ENCODE data around the gene COPG2. TPM values are rescaled to one million over a fixed set of nuclear protein-coding genes. Genes with fewer than 3 reads are reported as not detected.

Gene COPG2
- total RNA-seq, 1 experiment from 2014 or later = 13.9 TPM

GRCh38 chr7:130683026-130683425, 14.5 kb upstream of the COPG2 start:
- no peaks in the 10 kb centered on the region for H3K4me1 ChIP-seq
- BruUV-seq (replicated peaks) = no TSS peak
- DNase-seq = no peak
- Mint-ChIP-seq H3K27ac (ENCODE audit: unreplicated experiment) (no peak overlapping the region), H3K36me3 (ENCODE audit: insufficient read depth, unreplicated experiment) (no peaks in the 10 kb centered on the region), H3K27me3 (ENCODE audit: insufficient read depth, unreplicated experiment) (peaks cover 10% of the 10 kb centered on the region), H3K9me3 (ENCODE audit: unreplicated experiment) (no peaks in the 10 kb centered on the region), H3K4me3 (ENCODE audit: unreplicated experiment) (no peak overlapping the region), H3K4me1 (ENCODE audit: low read depth, unreplicated experiment) (no peaks in the 10 kb centered on the region)
- no peaks in the 10 kb centered on the region for H3K36me3 ChIP-seq (ENCODE audit: control insufficient read depth, insufficient read depth, low read length)
- POLR2A ChIA-PET = no interaction called here
- TF ChIP-seq, protein P1, sequence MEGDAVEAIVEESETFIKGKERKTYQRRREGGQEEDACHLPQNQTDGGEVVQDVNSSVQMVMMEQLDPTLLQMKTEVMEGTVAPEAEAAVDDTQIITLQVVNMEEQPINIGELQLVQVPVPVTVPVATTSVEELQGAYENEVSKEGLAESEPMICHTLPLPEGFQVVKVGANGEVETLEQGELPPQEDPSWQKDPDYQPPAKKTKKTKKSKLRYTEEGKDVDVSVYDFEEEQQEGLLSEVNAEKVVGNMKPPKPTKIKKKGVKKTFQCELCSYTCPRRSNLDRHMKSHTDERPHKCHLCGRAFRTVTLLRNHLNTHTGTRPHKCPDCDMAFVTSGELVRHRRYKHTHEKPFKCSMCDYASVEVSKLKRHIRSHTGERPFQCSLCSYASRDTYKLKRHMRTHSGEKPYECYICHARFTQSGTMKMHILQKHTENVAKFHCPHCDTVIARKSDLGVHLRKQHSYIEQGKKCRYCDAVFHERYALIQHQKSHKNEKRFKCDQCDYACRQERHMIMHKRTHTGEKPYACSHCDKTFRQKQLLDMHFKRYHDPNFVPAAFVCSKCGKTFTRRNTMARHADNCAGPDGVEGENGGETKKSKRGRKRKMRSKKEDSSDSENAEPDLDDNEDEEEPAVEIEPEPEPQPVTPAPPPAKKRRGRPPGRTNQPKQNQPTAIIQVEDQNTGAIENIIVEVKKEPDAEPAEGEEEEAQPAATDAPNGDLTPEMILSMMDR (IDR thresholded peaks at IDR 0.05; ENCODE audit: insufficient read depth in 1 of 2, low read depth in 1 of 2, low read length in 1 of 2, severe bottlenecking in 1 of 2, unreplicated experiment in 1 of 2) = no peak
- H3K9me3 ChIP-seq = no peaks in the 10 kb centered on the region
- CTCF ChIA-PET = no interaction called here
- no peaks in the 10 kb centered on the region for H3K27me3 ChIP-seq (replicated peaks; ENCODE audit: control insufficient read depth, insufficient read depth, low read length)
- no peak overlapping the region for H3K4me3 ChIP-seq (ENCODE audit: low read depth, low read length)
- intact Hi-C loops (cut with micrococcal nuclease; ENCODE audit: unreplicated experiment) = no loop called here

DNA sequence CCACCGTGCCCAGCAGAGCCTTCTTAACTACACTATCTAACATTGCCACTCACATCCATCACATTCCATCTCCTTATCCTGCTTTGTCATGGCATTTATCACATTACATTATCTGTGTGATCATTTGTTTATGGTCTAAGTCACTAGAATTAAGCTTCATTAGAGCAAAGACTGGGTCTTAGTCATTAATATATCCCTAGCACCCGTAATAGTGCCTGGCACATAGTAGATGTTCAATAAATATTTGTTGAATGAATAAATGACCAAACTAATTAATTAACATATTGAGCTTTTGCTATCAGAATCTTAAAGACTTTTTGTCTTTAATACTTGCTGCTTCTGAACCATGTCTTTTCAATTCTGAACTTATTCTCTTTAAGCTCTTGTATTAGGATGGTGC, 5.9 kb upstream of the COPG2 start:
- no TSS peak for BruUV-seq (replicated peaks)
- Histone ChIP-seq H3K36me3 (ENCODE audit: control insufficient read depth, insufficient read depth, low read length) (no peaks in the 10 kb centered on the region), H3K27me3 (replicated peaks; ENCODE audit: control insufficient read depth, insufficient read depth, low read length) (no peaks in the 10 kb centered on the region), H3K9me3 (no peaks in the 10 kb centered on the region), H3K4me1 (peaks cover 2% of the 10 kb centered on the region; the same call in 1 of the 2 replicates), H3K4me3 (ENCODE audit: low read depth, low read length) (no peak overlapping the region)
- TF ChIP-seq, protein P1 (IDR thresholded peaks at IDR 0.05; ENCODE audit: insufficient read depth in 1 of 2, low read depth in 1 of 2, low read length in 1 of 2, severe bottlenecking in 1 of 2, unreplicated experiment in 1 of 2) = no peak
- H3K27ac Mint-ChIP-seq (ENCODE audit: unreplicated experiment) = no peak overlapping the region
- ChIA-PET POLR2A (no interaction called here), CTCF (no interaction called here)
- H3K36me3 Mint-ChIP-seq (ENCODE audit: insufficient read depth, unreplicated experiment) = no peaks in the 10 kb centered on the region
- intact Hi-C loops (cut with micrococcal nuclease; ENCODE audit: unreplicated experiment) = no loop called here
- no peaks in the 10 kb centered on the region for H3K4me1 Mint-ChIP-seq (ENCODE audit: low read depth, unreplicated experiment)
- H3K27me3 Mint-ChIP-seq (ENCODE audit: insufficient read depth, unreplicated experiment) = peaks cover 8% of the 10 kb centered on the region
- DNase-seq = no peak
- H3K4me3 Mint-ChIP-seq (ENCODE audit: unreplicated experiment) = no peak overlapping the region
- no peaks in the 10 kb centered on the region for H3K9me3 Mint-ChIP-seq (ENCODE audit: unreplicated experiment)

DNA sequence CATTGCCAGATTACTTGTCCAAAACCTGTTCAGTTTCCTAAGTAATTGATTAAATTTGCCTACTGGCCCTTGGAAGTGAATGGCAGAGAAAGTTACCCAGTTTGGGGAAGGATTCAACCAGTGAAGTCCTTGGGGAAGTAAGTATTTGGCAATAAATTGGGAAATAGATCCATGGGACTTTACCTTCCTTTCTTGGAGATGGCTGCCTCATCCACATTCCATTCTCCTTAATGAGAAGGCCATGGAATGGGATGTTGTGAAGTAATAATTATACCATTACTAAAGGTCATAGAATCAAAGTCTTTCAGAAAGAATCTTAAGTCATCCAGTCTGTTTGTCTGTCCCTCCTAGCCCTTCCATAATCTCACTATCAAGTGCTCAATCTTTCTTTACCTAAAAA, 4.5 kb upstream of the COPG2 start:
- H3K27me3 ChIP-seq (replicated peaks; ENCODE audit: control insufficient read depth, insufficient read depth, low read length) = no peaks in the 10 kb centered on the region
- peaks cover 5% of the 10 kb centered on the region; the same call in 1 of the 2 replicates for H3K4me1 ChIP-seq
- no peaks in the 10 kb centered on the region for H3K9me3 ChIP-seq
- POLR2A ChIA-PET = no interaction called here
- H3K36me3 ChIP-seq (ENCODE audit: control insufficient read depth, insufficient read depth, low read length) = no peaks in the 10 kb centered on the region
- Mint-ChIP-seq H3K36me3 (ENCODE audit: insufficient read depth, unreplicated experiment) (no peaks in the 10 kb centered on the region), H3K9me3 (ENCODE audit: unreplicated experiment) (no peaks in the 10 kb centered on the region), H3K27me3 (ENCODE audit: insufficient read depth, unreplicated experiment) (peaks cover 8% of the 10 kb centered on the region), H3K27ac (ENCODE audit: unreplicated experiment) (no peak overlapping the region), H3K4me3 (ENCODE audit: unreplicated experiment) (no peak overlapping the region), H3K4me1 (ENCODE audit: low read depth, unreplicated experiment) (no peaks in the 10 kb centered on the region)
- BruUV-seq (replicated peaks) = no TSS peak
- TF ChIP-seq, protein P1 (IDR thresholded peaks at IDR 0.05; ENCODE audit: insufficient read depth in 1 of 2, low read depth in 1 of 2, low read length in 1 of 2, severe bottlenecking in 1 of 2, unreplicated experiment in 1 of 2) = no peak
- no peak for DNase-seq
- CTCF ChIA-PET = no interaction called here
- no peak overlapping the region for H3K4me3 ChIP-seq (ENCODE audit: low read depth, low read length)
- intact Hi-C loops (cut with micrococcal nuclease; ENCODE audit: unreplicated experiment) = no loop called here

Data from Caco-2 (cell line).